ENCODE measurements around the gene CEACAM6. TPM values are rescaled to one million over a fixed set of nuclear protein-coding genes. Genes with fewer than 3 reads are reported as not detected.

Gene CEACAM6
- total and polyA plus RNA-seq, 2 experiments from 2014 or later, result not detected

- Histone ChIP-seq H3K36me3 (ENCODE audit: insufficient read depth) (no peaks in the 10 kb centered on the region), H3K4me3 (no peak within 1 kb of the TSS), H4K20me1 (replicated peaks; ENCODE audit: insufficient read depth) (no peaks in the 10 kb centered on the region), H3F3A (replicated peaks; ENCODE audit: low read depth) (no peaks in the 10 kb centered on the region), H3K4me2 (no peak within 1 kb of the TSS), H3K4me1 (ENCODE audit: insufficient read depth) (no peaks in the 10 kb centered on the region), H3K9me2 (ENCODE audit: insufficient read depth) (no peaks in the 10 kb centered on the region), H2AFZ (no peak within 1 kb of the TSS), H3K27ac (ENCODE audit: low read depth) (no peak within 1 kb of the TSS), H3K27me3 (ENCODE audit: insufficient read depth) (no peaks in the 10 kb centered on the region), H3K79me2 (replicated peaks; ENCODE audit: insufficient read depth) (no peaks in the 10 kb centered on the region)
- Mint-ChIP-seq H3K27ac (no peak within 1 kb of the TSS), H3K4me3 (no peak within 1 kb of the TSS), H3K4me1 (peaks cover 4% of the 10 kb centered on the region; the same call in 1 of the 3 replicates), H3K9me3 (peaks cover 7% of the 10 kb centered on the region; the same call in 2 of the 3 replicates), H3K36me3 (ENCODE audit: low read depth) (no peaks in the 10 kb centered on the region; the same call in 2 of the 3 replicates), H3K27me3 (ENCODE audit: insufficient read depth, low read depth, poor library complexity) (peaks cover 10% of the 10 kb centered on the region)
- DNase-seq (ENCODE audit: low spot score) (no peak), ATAC-seq (no peak)
- TF ChIP-seq CTCF (conservative IDR thresholded peaks at IDR 0.05; ENCODE audit: low read depth in 2 of 2) (no peak), ZNF114 (CRISPR knock-in tag; IDR thresholded peaks at IDR 0.05) (no peak), POLR2AphosphoS5 (IDR thresholded peaks at IDR 0.05; ENCODE audit: low read depth) (no peak)
Measured at GRCh38 chr19:41796362-41796761, 41.0 kb downstream of the CEACAM6 start, which contains the start of gene CEACAM3. Gene CEACAM3, plus strand, starts transcription at chr19:41796587. Its CDS starts 91 bp downstream, at chr19:41796678.

GRCh38 chr19:41796901-41797300 is 41.6 kb downstream of the CEACAM6 start:
- Mint-ChIP-seq H3K4me1 (peaks cover 4% of the 10 kb centered on the region; the same call in 1 of the 3 replicates), H3K4me3 (no peak overlapping the region), H3K9me3 (peaks cover 10% of the 10 kb centered on the region), H3K27ac (no peak overlapping the region), H3K27me3 (ENCODE audit: insufficient read depth, low read depth, poor library complexity) (peaks cover 10% of the 10 kb centered on the region), H3K36me3 (ENCODE audit: low read depth) (no peaks in the 10 kb centered on the region; the same call in 2 of the 3 replicates)
- Histone ChIP-seq H3K4me2 (no peak overlapping the region), H2AFZ (no peak overlapping the region), H3K4me1 (ENCODE audit: insufficient read depth) (no peaks in the 10 kb centered on the region), H3K4me3 (no peak overlapping the region), H3K27ac (ENCODE audit: low read depth) (no peak overlapping the region), H3K79me2 (replicated peaks; ENCODE audit: insufficient read depth) (no peaks in the 10 kb centered on the region), H4K20me1 (replicated peaks; ENCODE audit: insufficient read depth) (no peaks in the 10 kb centered on the region), H3K27me3 (ENCODE audit: insufficient read depth) (no peaks in the 10 kb centered on the region), H3F3A (replicated peaks; ENCODE audit: low read depth) (no peaks in the 10 kb centered on the region), H3K9me2 (ENCODE audit: insufficient read depth) (no peaks in the 10 kb centered on the region), H3K36me3 (ENCODE audit: insufficient read depth) (no peaks in the 10 kb centered on the region)
- ATAC-seq, result no peak
- no peak for DNase-seq (ENCODE audit: low spot score)
- TF ChIP-seq JUNB (IDR thresholded peaks at IDR 0.05; ENCODE audit: unreplicated experiment) (no peak), NANOG (IDR thresholded peaks at IDR 0.05; ENCODE audit: borderline replicate concordance) (no peak), CREB1 (CRISPR knock-in tag; IDR thresholded peaks at IDR 0.05; ENCODE audit: low read depth) (no peak), STAT1 (IDR thresholded peaks at IDR 0.05; ENCODE audit: unreplicated experiment) (no peak), ZNF331 (CRISPR knock-in tag; IDR thresholded peaks at IDR 0.05; ENCODE audit: low read depth) (no peak), ETS1 (IDR thresholded peaks at IDR 0.05) (no peak), CTCF (conservative IDR thresholded peaks at IDR 0.05; ENCODE audit: low read depth in 2 of 2) (no peak), EZH2phosphoT487 (IDR thresholded peaks at IDR 0.05; ENCODE audit: unreplicated experiment) (no peak), ZNF114 (CRISPR knock-in tag; IDR thresholded peaks at IDR 0.05) (no peak), ZNF462 (CRISPR knock-in tag; IDR thresholded peaks at IDR 0.05) (no peak)

Data from GM23338 (cell line).